Duodenal mucosa (tissue), 2 donors: Measurements from ENCODE around the gene TBC1D14.
A peak's percentile ranks its signal among the peaks of the same experiment; 100 is the strongest.

ENCODE experiments used
- H3K27ac ChIP-seq: one replicate; pipeline ENCODE4 v1.7.0; 2013; ENCODE audit warnings: low read depth, low read length
- H3K27me3 ChIP-seq, 2 donors: one replicate each; pipeline ENCODE4 v1.7.0; 2013; ENCODE audit warnings: low read length in 2 of 2, control low read depth in 1 of 2; ENCODE audit not compliant: insufficient read depth in 2 of 2, control insufficient read depth in 1 of 2
- H3K36me3 ChIP-seq, 2 donors: one replicate each; pipeline ENCODE4 v1.7.0; 2013; ENCODE audit warnings: low read length in 2 of 2, control low read depth in 1 of 2; ENCODE audit not compliant: insufficient read depth in 2 of 2, control insufficient read depth in 1 of 2
- H3K4me1 ChIP-seq, 2 donors: one replicate each; pipeline ENCODE4 v1.7.0; 2013; ENCODE audit warnings: low read length in 2 of 2, control low read depth in 1 of 2; ENCODE audit not compliant: insufficient read depth in 2 of 2, control insufficient read depth in 1 of 2
- H3K4me3 ChIP-seq, 2 donors: one replicate each; pipeline ENCODE4 v1.7.0; 2013; ENCODE audit warnings: low read length in 2 of 2, low read depth in 1 of 2
- H3K9ac ChIP-seq, 2 donors: one replicate each; pipeline ENCODE4 v1.7.0; 2013; ENCODE audit warnings: low read length in 2 of 2, low read depth in 1 of 2
- H3K9me3 ChIP-seq, 2 donors: one replicate each; pipeline ENCODE4 v1.7.0; 2013; ENCODE audit warnings: low read length in 2 of 2, control low read depth in 1 of 2; ENCODE audit not compliant: control insufficient read depth in 1 of 2

TBC1D14 gene

GRCh38 chr4:6937754-6938153 is 28.1 kb downstream of the TBC1D14 start:
- Histone ChIP-seq H3K36me3 (peaks cover 0 to 12% of the 10 kb centered on the region in 2 donors), H3K27me3 (no peaks in the 10 kb centered on the region), H3K4me1 (peaks cover 34 to 71% of the 10 kb centered on the region in 2 donors), H3K9me3 (no peaks in the 10 kb centered on the region), H3K4me3 (no peak overlapping the region), H3K9ac (no peak overlapping the region), H3K27ac (no peak overlapping the region)

DNA sequence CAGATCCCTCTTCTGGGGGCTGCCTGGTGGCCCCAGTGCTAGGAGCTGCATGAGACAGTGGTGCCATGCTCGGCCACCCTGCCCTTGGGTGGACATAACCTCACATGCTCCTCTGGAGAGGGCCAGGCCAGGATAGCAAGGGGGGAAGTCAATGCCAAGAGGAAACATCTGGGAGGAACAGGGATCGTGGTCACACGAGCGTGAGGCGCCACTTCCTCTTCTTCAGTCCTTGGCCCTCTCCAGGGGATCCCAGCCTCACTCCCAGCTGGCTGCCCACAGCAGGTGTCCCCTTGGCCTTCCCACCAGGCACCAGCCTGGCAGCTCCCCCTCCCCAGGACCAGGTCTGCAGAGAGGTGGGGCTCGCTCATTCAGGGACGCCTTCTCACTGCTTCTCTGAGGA is 28.6 kb downstream of the TBC1D14 start:
- Histone ChIP-seq H3K4me3 (no peak overlapping the region), H3K27ac (no peak overlapping the region), H3K9me3 (no peaks in the 10 kb centered on the region), H3K9ac (no peak overlapping the region), H3K4me1 (peaks cover 38 to 76% of the 10 kb centered on the region in 2 donors), H3K36me3 (peaks cover 0 to 12% of the 10 kb centered on the region in 2 donors), H3K27me3 (no peaks in the 10 kb centered on the region)

GRCh38 chr4:6938647-6939271 is 29.1 kb downstream of the TBC1D14 start:
- Histone ChIP-seq H3K9ac (no peak overlapping the region), H3K27ac (no peak overlapping the region), H3K4me1 (peaks cover 44 to 79% of the 10 kb centered on the region in 2 donors), H3K27me3 (no peaks in the 10 kb centered on the region), H3K4me3 (no peak overlapping the region), H3K36me3 (peaks cover 0 to 12% of the 10 kb centered on the region in 2 donors), H3K9me3 (no peaks in the 10 kb centered on the region)

DNA sequence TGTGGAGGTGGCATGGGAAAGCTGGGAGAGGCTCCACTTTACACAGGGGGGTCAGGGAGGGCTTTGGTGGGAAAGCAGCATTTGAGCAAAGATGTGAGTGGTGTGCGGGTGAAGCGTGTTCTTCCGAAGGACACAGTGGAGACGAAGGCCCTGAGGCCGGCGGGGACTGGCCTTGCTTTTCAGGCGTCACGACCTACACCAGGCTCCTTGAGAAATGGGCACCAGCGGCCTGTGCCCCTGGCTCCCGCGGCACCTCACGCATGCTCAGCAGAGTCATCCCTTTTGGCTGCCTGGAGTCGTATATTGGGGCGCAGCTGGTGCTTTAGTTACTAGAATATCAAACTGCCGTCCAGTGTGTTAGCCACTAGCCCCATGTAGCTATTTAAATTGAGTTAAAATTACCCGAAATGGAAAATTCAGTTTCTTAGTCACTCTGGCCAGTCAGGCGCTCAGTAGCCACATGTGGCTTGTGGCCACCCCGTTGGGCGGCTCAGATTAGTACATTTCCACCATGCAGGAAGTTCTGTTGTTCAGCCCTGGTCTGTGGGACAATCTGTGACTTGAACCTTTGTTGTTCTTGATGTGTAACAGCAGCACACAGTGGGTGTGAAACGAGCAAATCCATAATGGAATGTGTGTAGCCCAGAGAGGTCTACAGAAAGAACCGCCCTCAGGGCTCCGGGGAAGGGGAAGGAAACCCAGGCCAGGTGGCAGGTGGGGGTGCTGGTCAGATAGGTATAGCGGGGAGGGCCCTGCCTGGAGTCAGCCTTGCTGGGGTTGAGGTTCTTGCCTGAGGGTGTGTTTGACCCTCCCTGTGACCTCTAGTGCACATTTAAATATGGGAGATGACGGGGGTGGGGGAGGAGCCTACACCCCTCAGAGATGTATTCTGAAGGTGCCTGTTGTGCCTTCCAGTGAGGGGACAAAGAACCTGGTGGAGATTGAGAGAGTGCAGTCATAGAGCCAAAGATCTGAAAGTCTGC is 30.4 kb downstream of the TBC1D14 start:
- H3K4me1 ChIP-seq: peaks cover 52 to 80% of the 10 kb centered on the region in 2 donors
- no peaks in the 10 kb centered on the region for H3K9me3 ChIP-seq
- H3K27ac ChIP-seq: no peak overlapping the region
- peaks cover 0 to 12% of the 10 kb centered on the region in 2 donors for H3K36me3 ChIP-seq
- H3K9ac ChIP-seq: no peak overlapping the region
- H3K4me3 ChIP-seq: no peak overlapping the region
- no peaks in the 10 kb centered on the region for H3K27me3 ChIP-seq

- Histone ChIP-seq H3K36me3 (peaks cover 0 to 12% of the 10 kb centered on the region in 2 donors), H3K27me3 (no peaks in the 10 kb centered on the region), H3K4me1 (peaks cover 54 to 75% of the 10 kb centered on the region in 2 donors), H3K9ac (no peak overlapping the region), H3K9me3 (no peaks in the 10 kb centered on the region), H3K4me3 (no peak overlapping the region), H3K27ac (no peak overlapping the region)
Observed at GRCh38 chr4:6940744-6941137, 31.1 kb downstream of the TBC1D14 start.

GRCh38 chr4:6941796-6942195 is 32.2 kb downstream of the TBC1D14 start:
- no peaks in the 10 kb centered on the region for H3K9me3 ChIP-seq
- H3K4me3 ChIP-seq: peak overlapping the region in 1 of 2 donors; percentile 14
- no peak overlapping the region for H3K9ac ChIP-seq
- no peaks in the 10 kb centered on the region for H3K27me3 ChIP-seq
- H3K4me1 ChIP-seq: peaks cover 54 to 75% of the 10 kb centered on the region in 2 donors
- H3K27ac ChIP-seq: peak overlapping the region; percentile 52
- H3K36me3 ChIP-seq: peaks cover 0 to 12% of the 10 kb centered on the region in 2 donors

GRCh38 chr4:6942238-6942800 is 32.7 kb downstream of the TBC1D14 start:
- peak overlapping the region; percentile 48 for H3K27ac ChIP-seq

GRCh38 chr4:6943012-6943884 is 33.6 kb downstream of the TBC1D14 start:
- peak overlapping the region; percentile 39 for H3K27ac ChIP-seq

More at GRCh38 chr4:6942238-6942800, 32.7 kb downstream of the TBC1D14 start:
- Histone ChIP-seq H3K27me3 (no peaks in the 10 kb centered on the region), H3K4me3 (peak overlapping the region in 1 of 2 donors; percentile 17), H3K4me1 (peaks cover 54 to 75% of the 10 kb centered on the region in 2 donors), H3K9me3 (no peaks in the 10 kb centered on the region), H3K36me3 (peaks cover 0 to 12% of the 10 kb centered on the region in 2 donors), H3K9ac (peak overlapping the region; percentile 22 to 27)

GRCh38 chr4:6943885-6944225 is 34.2 kb downstream of the TBC1D14 start:
- no peaks in the 10 kb centered on the region for H3K27me3 ChIP-seq
- no peaks in the 10 kb centered on the region for H3K9me3 ChIP-seq
- H3K4me3 ChIP-seq: peak overlapping the region in 1 of 2 donors; percentile 9
- H3K9ac ChIP-seq: peak overlapping the region; percentile 20 to 62
- H3K36me3 ChIP-seq: peaks cover 0 to 6% of the 10 kb centered on the region in 2 donors
- H3K4me1 ChIP-seq: peaks cover 59 to 70% of the 10 kb centered on the region in 2 donors
- peak overlapping the region; percentile 59 for H3K27ac ChIP-seq

More at GRCh38 chr4:6943012-6943884, 33.6 kb downstream of the TBC1D14 start:
- H3K9ac ChIP-seq: peak overlapping the region; percentile 20 to 62
- peaks cover 60 to 73% of the 10 kb centered on the region in 2 donors for H3K4me1 ChIP-seq
- H3K36me3 ChIP-seq: peaks cover 0 to 12% of the 10 kb centered on the region in 2 donors
- H3K4me3 ChIP-seq: peak overlapping the region in 1 of 2 donors; percentile 9
- no peaks in the 10 kb centered on the region for H3K9me3 ChIP-seq
- H3K27me3 ChIP-seq: no peaks in the 10 kb centered on the region
